Common myeloid progenitor, CD34-positive (primary cell): ENCODE results near the gene PLK1.

Experiments
- CTCF ChIA-PET: fragments of 350-600 bp; sonication (Branson Sonifier 250); formaldehyde crosslinking; loops from one replicate; lab custom pipeline; 2021; ENCODE audit warnings: antibody characterized with exemption; lab: Charles Lee
- POLR2A ChIA-PET: fragments of 350-600 bp; sonication (Branson Sonifier 250); formaldehyde crosslinking; loops from one replicate; lab custom pipeline; 2021; ENCODE audit warnings: antibody characterized with exemption; lab: Charles Lee
- DNase-seq, 3 donors: peaks; one replicate each; pipeline versions ENCODE4 v3.0.0 to v3.0.0-alpha.2; 2013
- H3K27ac ChIP-seq, 2 experiments: 1 replicate in 1 of 2; 2 replicates in 1 of 2; pipeline ENCODE4 v1.7.0; 2013; ENCODE audit warnings: inconsistent platforms in 2 of 2, low read length in 2 of 2, mild to moderate bottlenecking in 2 of 2, low read depth in 1 of 2, moderate library complexity in 1 of 2; ENCODE audit not compliant: severe bottlenecking in 2 of 2, insufficient read depth in 1 of 2, poor library complexity in 1 of 2
- H3K27me3 ChIP-seq, 5 experiments: replicated peaks in 2 of 5; 1 replicate in 3 of 5; 2 replicates in 2 of 5; pipeline versions ENCODE4 v1.6.1 to v1.7.0; 2013; ENCODE audit warnings: low read length in 4 of 5, mild to moderate bottlenecking in 2 of 5, moderate library complexity in 2 of 5, inconsistent platforms in 1 of 5; ENCODE audit not compliant: insufficient read depth in 5 of 5, control insufficient read depth in 4 of 5
- H3K36me3 ChIP-seq, 4 experiments: 1 replicate in 2 of 4; 2 replicates in 2 of 4; pipeline versions ENCODE4 v1.6.1 to v1.7.0; 2013; ENCODE audit warnings: low read length in 3 of 4, control low read depth in 1 of 4, mild to moderate bottlenecking in 1 of 4; ENCODE audit not compliant: control insufficient read depth in 4 of 4, insufficient read depth in 4 of 4
- H3K4me1 ChIP-seq, 4 experiments: 1 replicate in 3 of 4; 2 replicates in 1 of 4; pipeline versions ENCODE4 v1.6.1 to v1.7.1; 2013; ENCODE audit warnings: low read length in 3 of 4, mild to moderate bottlenecking in 3 of 4, control low read depth in 1 of 4, inconsistent platforms in 1 of 4, moderate library complexity in 1 of 4; ENCODE audit not compliant: control insufficient read depth in 4 of 4, insufficient read depth in 4 of 4; ENCODE audit errors: control extremely low read depth in 1 of 4
- H3K4me3 ChIP-seq, 7 experiments: 1 replicate in 4 of 7; 2 replicates in 3 of 7; pipeline versions ENCODE4 v1.5.1 to v1.7.0; 2013; ENCODE audit warnings: mild to moderate bottlenecking in 7 of 7, low read length in 6 of 7, moderate library complexity in 6 of 7, inconsistent platforms in 2 of 7, low read depth in 2 of 7, control low read depth in 1 of 7; ENCODE audit not compliant: insufficient read depth in 4 of 7, control insufficient read depth in 1 of 7; ENCODE audit errors: extremely low read depth in 1 of 7
- H3K9me3 ChIP-seq, 5 experiments: 1 replicate in 4 of 5; 2 replicates in 1 of 5; pipeline versions ENCODE4 v1.6.1 to v1.7.1; 2013; ENCODE audit warnings: low read length in 4 of 5, mild to moderate bottlenecking in 2 of 5, inconsistent platforms in 1 of 5, low read depth in 1 of 5, moderate library complexity in 1 of 5; ENCODE audit not compliant: control insufficient read depth in 4 of 5, insufficient read depth in 2 of 5; ENCODE audit errors: control extremely low read depth in 1 of 5
- WGBS: methylation state at CpG from one replicate; pipeline ENCODE4 v1.1.5; 2013; ENCODE audit not compliant: insufficient coverage; 5-methylcytosine and 5-hydroxymethylcytosine counted together

PLK1 gene

DNA sequence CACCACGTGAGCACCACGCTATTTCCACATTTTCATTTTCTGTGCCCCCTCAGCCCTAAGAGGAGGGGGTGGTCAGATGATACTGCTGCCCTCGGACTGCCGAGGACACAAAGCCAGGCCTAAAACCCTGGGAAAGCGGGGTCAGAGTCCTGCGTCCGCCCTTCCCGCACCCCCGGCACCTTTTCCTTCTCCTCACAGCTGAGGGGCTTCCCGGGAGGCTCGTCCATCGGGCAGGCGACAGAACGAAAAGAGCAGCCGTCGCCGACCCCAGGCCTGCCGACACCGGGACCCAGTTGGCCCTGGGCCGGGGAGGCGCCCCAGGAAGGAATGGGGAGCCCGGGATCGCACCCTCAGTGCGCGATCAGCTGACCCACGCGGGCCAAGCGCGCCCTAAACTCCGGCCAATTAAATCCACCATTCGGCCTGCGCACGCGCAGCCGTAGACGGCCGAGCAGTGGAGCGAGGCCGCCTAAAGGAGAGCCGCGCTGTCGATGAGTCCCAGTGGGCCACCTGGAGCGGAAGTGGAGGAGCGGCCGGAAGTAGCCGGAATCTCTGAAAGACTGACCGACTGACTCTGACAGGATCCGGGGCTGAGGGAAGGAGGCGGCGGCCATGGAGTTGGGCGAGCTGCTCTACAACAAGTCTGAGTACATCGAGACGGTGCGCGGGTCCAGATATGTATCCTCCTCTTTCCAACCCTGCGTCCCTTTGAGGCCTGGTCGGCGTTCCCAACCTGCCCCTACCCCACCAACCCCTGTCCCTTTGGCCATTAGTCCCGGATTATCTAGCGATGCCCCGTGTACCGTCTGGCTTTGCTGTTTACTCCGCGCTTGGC is 37.5 kb upstream of the PLK1 start, which contains the start of the genes DCTN5 and PALB2:
DCTN5 (plus strand) TSS at position 536 of the 835 bp plus-strand sequence; CDS start at position 613, 77 bp downstream.
PALB2 (minus strand) TSS at position 380 of the 835 bp plus-strand sequence; CDS start at position 227, 153 bp downstream.
- 1% methylated on average over 48 of the region's 64 CpGs for WGBS
- peak; percentile 86 to 90 (median 89) for DNase-seq
- POLR2A ChIA-PET = no interaction called here
- peaks cover 2 to 24% (median 19%) of the 10 kb centered on the region in 4 experiments for H3K4me1 ChIP-seq
- no peaks in the 10 kb centered on the region for H3K27me3 ChIP-seq
- H3K36me3 ChIP-seq = peaks cover 3 to 27% (median 11%) of the 10 kb centered on the region in 4 experiments
- CTCF ChIA-PET = no interaction called here
- no peaks in the 10 kb centered on the region for H3K9me3 ChIP-seq
- H3K4me3 ChIP-seq = peak within 1 kb of the TSS; percentile 92 to 100 (median 98)
- H3K27ac ChIP-seq = peak within 1 kb of the TSS; percentile 83 to 97

DNA sequence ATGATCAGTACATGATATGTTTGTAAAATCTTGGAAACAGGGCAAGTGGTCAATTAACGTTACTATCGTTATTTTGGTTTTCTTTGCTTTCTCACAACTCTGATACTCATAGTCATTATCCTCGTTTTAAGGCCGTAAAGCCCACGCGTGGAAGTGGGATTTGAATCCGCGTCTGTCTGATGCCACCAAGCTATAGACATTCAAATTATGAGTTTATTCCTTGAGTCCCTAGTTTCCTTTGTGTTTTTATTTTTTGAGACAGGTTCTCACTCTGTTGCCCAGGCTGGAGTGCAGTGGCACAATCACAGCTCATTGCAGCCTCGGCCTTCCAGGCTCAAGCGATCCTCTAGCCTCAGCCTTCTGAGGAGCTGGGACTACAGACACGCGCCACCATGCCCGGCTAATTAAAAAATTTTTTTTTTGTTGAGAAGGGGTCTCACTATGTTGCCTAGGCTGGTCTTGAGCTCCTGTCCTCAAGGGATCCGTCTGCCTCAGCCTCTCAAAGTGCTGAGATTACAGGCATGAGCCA is 36.4 kb upstream of the PLK1 start:
- H3K27ac ChIP-seq = peak overlapping the region; percentile 83 to 97

DNA sequence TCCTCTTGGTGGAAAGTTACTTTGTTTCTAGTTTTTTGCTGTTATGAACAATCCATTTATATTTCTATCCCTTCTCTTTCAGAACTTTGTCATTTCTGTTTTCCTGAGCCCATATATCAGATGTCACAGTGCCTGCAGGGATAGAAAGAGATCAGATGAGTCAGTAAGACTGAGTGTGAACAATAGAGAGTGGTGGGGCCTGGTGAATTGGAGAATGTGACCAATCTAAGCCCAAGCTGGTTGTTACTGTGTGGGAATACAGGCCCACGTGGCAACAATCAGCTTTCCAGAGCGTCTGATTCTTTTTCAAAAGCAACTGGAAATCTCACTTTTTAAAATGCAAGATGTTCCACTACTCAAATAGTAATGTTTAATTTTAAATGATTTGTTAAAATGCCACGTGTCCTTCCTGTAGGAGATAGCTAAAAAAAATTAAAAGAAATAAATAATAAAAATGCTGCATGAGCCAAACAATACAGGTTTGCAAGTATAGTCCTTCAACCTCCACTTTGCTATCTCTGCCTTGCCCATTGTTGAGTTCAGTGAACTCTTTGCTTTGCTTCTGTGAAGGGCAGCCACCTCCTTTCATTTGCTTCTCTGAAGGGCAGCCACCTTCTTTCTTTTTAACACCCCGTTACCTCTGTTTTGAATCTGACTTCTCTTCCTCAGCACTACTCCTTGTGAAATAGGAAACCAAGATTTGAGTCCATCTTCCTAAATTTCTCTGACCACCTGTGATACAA is 27.8 kb upstream of the PLK1 start:
- 100% methylated on average over 1 of the region's 4 CpGs for WGBS
- H3K36me3 ChIP-seq = peaks cover 9 to 42% (median 22%) of the 10 kb centered on the region in 4 experiments
- no peak for DNase-seq
- ChIA-PET POLR2A (interaction anchor here (1.1 kb wide), 1 partner anchor 28 kb away, joined by 4 read pairs; no protein-coding TSS in a partner anchor), CTCF (interaction anchor here (1.2 kb wide), 1 partner anchor 11 kb away, joined by 3 read pairs; no protein-coding TSS in a partner anchor)
- no peaks in the 10 kb centered on the region for H3K9me3 ChIP-seq
- H3K4me1 ChIP-seq = no peaks in the 10 kb centered on the region
- H3K4me3 ChIP-seq = no peak overlapping the region
- H3K27ac ChIP-seq = peak overlapping the region in 1 of 2 experiments; percentile 47
- no peaks in the 10 kb centered on the region for H3K27me3 ChIP-seq

More for the DNA sequence above, 36.4 kb upstream of the PLK1 start:
- ChIA-PET POLR2A (no interaction called here), CTCF (no interaction called here)
- peaks cover 2 to 24% (median 19%) of the 10 kb centered on the region in 4 experiments for H3K4me1 ChIP-seq
- DNase-seq = peak in 1 of 3 donors; percentile 2
- H3K9me3 ChIP-seq = no peaks in the 10 kb centered on the region
- peak overlapping the region; percentile 92 to 100 (median 98) for H3K4me3 ChIP-seq
- no peaks in the 10 kb centered on the region for H3K27me3 ChIP-seq
- WGBS = 85% methylated on average over 8 of the region's 14 CpGs
- H3K36me3 ChIP-seq = peaks cover 3 to 25% (median 14%) of the 10 kb centered on the region in 4 experiments

DNA sequence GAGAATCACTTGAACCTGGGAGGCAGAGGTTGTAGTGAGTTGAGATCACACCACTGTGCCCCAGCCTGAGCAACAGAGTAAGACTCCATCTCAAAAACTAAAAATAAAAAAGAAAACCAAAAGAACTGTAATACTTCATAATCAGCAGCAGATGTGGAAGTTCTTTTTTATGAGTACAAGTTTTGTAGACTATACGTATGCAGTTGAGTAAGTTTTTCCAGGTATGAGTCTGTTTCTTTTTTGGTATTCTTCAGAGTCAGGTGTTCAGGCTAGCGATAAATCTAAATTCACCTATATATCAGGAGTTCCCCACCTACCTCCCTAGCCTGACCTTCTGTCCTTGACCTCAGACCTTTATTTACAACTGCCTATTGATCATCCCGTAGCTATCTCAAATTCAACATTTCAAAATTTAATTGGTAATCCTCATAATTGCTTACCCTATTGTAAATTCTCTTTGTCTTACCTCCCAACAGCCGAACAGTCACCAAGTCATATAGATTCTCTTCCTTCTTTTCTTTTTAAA is 26.7 kb upstream of the PLK1 start:
- ChIA-PET CTCF (interaction anchor here (0.6 to 1.2 kb wide), 2 partner anchors 10 to 1460 kb away, joined by 3 read pairs; no protein-coding TSS in a partner anchor), POLR2A (no interaction called here)
- no peaks in the 10 kb centered on the region for H3K4me1 ChIP-seq
- H3K4me3 ChIP-seq = no peak overlapping the region
- H3K27me3 ChIP-seq = no peaks in the 10 kb centered on the region
- H3K9me3 ChIP-seq = no peaks in the 10 kb centered on the region
- 93% methylated on average over 2 of the region's 4 CpGs for WGBS
- no peak overlapping the region for H3K27ac ChIP-seq
- H3K36me3 ChIP-seq = peaks cover 8 to 36% (median 20%) of the 10 kb centered on the region in 4 experiments
- DNase-seq = no peak

DNA sequence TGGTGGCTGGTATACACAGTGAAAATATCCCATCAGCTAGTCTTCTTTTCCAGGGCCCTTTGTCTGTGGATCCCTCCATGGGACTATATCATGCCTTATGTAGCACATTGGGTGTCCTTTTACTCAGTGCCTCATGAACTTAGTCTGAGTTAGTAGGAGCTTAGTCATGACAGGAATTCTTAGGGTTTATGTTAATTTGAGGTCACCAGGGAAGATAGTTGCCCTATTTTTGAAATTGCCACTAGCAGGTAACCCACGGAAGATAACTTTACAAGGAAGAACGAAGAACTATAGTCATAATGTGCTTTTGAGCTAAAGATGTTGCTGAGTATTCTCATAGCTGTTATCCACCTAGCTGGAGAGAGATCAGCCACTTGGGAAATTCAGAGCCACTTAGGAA is 14.8 kb upstream of the PLK1 start:
- H3K4me3 ChIP-seq = no peak overlapping the region
- H3K4me1 ChIP-seq = no peaks in the 10 kb centered on the region
- no peak for DNase-seq
- POLR2A ChIA-PET = no interaction called here
- CTCF ChIA-PET = interaction anchor here (0.8 to 1.3 kb wide), 3 partner anchors 9 to 67 kb away, joined by 3 to 4 read pairs (median 4); partner anchors contain the start of genes NDUFAB1 and PLK1
- H3K27ac ChIP-seq = no peak overlapping the region
- H3K36me3 ChIP-seq = peaks cover 17 to 95% (median 66%) of the 10 kb centered on the region in 4 experiments
- 100% methylated on average over 1 of the region's 2 CpGs for WGBS
- H3K27me3 ChIP-seq = no peaks in the 10 kb centered on the region
- H3K9me3 ChIP-seq = no peaks in the 10 kb centered on the region

DNA sequence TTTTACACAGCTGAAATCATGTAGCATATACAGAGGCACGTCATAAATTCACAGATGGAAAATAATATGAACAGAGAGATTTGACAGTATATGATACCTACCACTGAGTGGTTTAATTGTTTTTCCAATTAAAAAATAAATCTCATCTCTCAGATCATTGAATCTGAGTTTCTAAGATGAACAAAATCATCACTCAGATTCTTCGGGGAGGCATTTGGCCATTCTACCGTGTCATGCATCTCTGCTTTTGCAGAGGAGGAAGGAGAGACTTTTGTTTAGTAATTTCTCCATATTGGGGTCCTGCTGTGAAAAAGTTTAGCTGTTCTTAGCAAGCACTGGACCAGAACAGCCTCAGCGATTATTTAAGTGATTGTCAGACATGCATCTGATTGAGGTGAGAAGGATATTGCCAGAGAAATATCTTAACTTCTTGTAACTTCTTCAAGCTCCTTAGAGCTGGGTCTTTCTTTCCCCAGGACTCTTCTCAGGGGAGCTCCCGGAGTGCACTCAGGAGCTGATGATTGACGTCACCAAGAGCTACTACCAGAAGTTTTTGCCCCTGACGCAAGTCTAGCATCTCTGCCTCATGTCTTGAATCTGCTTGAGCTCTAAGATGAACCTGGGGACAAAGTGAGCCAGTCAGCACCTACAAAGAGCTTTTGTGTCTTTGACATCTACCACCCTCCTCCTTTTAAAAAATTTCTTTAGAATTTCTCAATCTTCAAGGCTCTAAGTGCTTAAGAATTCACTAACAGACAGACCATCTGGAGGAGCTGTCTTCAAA is 11.9 kb upstream of the PLK1 start:
- Histone ChIP-seq H3K4me1 (no peaks in the 10 kb centered on the region), H3K27ac (no peak overlapping the region), H3K36me3 (peaks cover 14 to 93% (median 68%) of the 10 kb centered on the region in 4 experiments), H3K27me3 (no peaks in the 10 kb centered on the region), H3K9me3 (no peaks in the 10 kb centered on the region), H3K4me3 (no peak overlapping the region)
- POLR2A ChIA-PET = no interaction called here
- DNase-seq = no peak
- CTCF ChIA-PET = no interaction called here
- WGBS = 100% methylated on average over 6 of the region's 7 CpGs
